ENCODE results near the gene NTN1.
"Not testable (repeated sequence)": the region's sequence is repeated elsewhere in the genome, so short reads cannot be mapped to it uniquely, and the experiment has no call there.

DNA sequence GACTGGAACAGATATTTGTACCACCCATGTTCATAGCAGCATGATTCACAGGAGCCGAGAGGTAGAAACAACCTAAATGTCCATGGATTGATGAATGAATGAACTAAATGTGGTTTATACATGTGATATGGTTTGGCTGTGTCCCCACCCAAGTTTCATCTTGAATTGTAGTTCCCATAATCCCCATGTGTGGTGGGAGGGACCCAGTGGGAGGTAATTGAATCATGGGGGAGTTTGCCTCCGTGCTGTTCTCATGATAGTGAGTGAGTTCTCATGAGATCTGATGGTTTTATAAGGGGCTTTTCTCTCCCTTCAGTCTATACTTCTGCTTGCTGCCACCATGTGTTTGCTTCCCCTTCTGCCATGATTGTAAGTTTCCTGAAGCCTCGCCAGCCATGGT, 81.9 kb downstream of the NTN1 start:
- TF ChIP-seq CTCF, POLR2A, POLR2AphosphoS5, EP300 (IDR thresholded peaks at IDR 0.05): not testable (repeated sequence)

Measured in gastroesophageal sphincter (tissue), 3 donors.